Amniotic epithelial cell (primary cell): ENCODE data around the gene JAKMIP2.
"Not testable (repeated sequence)": the region's sequence is repeated elsewhere in the genome, so short reads cannot be mapped to it uniquely, and the experiment has no call there.

ENCODE experiments used
- DNase-seq: peaks from one replicate; pipeline ENCODE4 v3.0.0-alpha.2; 2010; ENCODE audit warnings: low read depth

JAKMIP2 gene

GRCh38 chr5:147555176-147555575 is 227.4 kb downstream of the JAKMIP2 start:
- no peak for DNase-seq

DNA sequence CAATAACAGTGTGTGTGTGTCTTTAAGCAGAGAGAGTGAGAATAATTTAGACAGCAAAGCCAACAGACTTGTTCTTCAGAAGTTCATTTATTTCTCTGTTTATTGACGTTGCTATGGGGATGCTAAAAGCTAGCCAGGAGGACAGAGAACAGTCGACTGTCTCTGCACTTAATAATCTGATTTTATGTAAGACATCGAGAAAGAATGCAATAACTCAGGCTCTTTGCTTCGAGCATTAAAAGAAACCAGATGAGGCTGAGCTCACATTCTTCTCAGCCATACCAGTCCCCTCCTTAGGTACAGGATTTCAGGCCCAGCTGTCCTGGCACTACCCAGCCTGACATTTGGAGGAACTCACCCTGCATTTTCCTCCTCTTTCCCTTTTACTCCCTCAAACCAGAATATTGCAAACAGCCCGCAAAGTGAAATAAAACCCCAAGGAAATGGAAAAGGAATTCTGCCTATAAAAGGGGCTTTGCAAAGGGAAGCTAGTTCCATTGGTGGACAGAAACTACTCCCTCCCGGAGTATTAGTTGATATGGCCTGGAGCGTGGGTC is 228.2 kb downstream of the JAKMIP2 start:
- DNase-seq: peak; percentile 82

DNA sequence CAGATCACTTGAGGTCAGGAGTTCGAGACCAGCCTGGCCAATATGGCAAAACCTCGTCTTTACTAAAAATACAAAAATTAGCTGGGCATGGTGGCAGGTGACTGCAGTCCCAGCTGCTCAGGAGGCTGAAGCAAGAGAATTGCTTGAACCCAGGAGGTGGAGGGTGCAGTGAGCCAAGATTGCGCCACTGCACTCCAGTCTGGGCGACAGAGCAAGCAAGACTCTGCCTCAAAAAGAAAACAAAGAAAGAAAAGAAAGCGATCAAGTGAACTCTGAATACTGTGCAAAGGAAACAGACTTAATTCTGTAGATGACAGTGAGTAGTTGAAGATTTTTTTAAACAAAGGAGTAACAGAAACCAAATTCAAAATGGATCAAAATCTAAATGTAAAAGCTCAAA is 228.7 kb downstream of the JAKMIP2 start:
- DNase-seq: not testable (repeated sequence)

- DNase-seq: no peak
Measured at GRCh38 chr5:147552897-147553296, 229.6 kb downstream of the JAKMIP2 start.

DNA sequence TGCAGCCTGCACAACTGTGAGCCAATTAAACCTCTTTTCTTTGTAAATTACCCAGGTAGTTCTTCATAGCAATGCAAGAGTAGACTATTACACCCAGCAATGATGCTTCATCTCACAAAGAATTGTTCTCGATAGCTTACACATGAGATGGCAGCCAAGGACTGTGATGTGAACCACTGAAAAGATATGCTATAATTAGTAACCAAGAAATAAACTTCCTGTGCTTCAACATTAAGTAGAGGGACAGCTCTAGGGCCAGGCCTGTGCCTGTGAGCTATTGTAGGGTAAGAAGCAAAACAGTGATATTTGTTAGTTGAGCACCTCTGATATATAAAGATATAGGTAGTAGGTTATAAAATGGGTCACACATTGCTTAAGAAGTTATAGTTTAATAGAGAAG is 230.9 kb downstream of the JAKMIP2 start:
- no peak for DNase-seq

DNA sequence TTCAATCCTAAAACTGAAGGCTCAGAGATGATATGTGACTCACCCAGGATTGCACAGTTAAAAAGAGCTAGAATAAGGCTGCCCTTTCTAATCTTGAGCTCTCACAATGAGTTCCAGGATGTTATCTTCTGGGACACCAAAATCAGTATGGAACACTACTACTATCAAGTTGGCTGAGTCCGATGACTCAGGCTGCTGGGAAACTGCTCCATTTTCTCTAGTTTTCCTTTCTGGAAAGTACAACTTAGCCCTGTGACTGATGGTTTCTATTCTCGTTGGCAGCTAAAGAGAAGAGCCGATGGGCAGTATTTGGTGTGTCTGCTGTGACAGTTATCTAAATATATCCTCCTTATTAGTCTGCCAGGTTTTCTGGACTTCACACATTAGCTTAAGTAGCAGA is 234.8 kb downstream of the JAKMIP2 start:
- DNase-seq: peak; percentile 72

DNA sequence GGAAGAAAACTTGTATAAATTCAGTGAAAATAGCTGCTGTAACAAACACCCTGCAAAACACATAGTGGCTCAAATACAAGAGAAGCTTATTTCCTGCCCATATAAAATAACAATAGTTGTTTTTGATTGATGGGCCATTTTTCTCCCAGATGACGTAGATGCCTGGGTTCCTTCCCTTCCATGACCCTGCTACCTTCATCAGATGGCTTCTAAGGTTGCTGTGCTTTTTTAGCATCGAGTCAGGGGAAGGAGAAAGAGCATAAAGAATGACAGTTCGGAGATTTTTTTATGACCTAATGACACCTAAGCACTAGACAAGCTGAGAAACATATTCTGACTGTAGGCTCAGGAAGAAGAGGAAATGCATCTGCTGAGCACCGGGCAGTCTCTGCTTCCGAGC is 238.0 kb downstream of the JAKMIP2 start:
- DNase-seq: no peak

DNA sequence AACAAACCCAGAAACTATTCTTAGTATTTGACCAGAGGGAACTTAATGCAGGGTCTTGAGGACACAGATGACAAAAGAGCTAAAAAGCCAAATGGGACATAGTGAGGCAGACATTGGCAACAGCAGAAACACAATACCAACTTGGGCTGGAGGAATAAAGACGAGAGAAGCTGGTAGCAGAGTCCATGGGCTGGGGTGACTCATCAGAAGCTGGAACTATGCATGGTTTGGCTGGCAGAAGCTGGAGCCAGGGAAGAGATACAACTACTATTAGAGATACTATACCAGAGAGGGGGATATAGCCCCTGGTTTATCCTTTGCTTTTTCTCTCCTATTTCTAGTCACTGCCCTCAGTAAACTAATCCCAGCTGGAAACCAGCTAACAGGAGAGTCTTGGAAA is 243.5 kb downstream of the JAKMIP2 start:
- DNase-seq: peak; percentile 51

DNA sequence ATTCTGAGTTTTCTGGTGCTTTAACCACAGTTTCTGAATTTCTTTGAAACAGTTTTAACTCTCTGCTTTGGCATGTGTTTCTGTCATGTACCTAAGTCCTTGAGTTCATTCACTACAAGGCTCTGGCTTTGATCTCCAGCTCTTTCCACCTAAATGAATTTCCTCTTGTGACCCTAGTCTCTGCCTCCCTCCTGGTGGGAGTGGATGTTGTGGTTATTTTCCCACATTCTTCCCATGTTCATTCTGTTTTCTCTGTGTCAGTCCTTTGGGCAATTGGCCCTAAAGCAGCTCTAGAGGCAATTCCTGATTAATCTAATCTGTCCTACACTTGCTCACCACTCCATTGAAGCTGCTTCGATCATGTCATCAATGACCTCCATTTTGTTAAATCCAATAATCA is 244.3 kb downstream of the JAKMIP2 start:
- peak; percentile 87 for DNase-seq
